Urothelium cell line (cell line): ENCODE measurements around the gene GPR42.
"Not testable (repeated sequence)": the region's sequence is repeated elsewhere in the genome, so short reads cannot be mapped to it uniquely, and the experiment has no call there.

Source experiments
- DNase-seq: peaks from one replicate; pipeline ENCODE4 v3.0.0; 2011; ENCODE audit warnings: low spot score, mixed read lengths
- FAIRE-seq: peaks from 2 replicates; lab custom pipeline; 2011; peaks lifted over from hg19 to GRCh38; lab: Jason Lieb, UNC

GPR42 gene

DNA sequence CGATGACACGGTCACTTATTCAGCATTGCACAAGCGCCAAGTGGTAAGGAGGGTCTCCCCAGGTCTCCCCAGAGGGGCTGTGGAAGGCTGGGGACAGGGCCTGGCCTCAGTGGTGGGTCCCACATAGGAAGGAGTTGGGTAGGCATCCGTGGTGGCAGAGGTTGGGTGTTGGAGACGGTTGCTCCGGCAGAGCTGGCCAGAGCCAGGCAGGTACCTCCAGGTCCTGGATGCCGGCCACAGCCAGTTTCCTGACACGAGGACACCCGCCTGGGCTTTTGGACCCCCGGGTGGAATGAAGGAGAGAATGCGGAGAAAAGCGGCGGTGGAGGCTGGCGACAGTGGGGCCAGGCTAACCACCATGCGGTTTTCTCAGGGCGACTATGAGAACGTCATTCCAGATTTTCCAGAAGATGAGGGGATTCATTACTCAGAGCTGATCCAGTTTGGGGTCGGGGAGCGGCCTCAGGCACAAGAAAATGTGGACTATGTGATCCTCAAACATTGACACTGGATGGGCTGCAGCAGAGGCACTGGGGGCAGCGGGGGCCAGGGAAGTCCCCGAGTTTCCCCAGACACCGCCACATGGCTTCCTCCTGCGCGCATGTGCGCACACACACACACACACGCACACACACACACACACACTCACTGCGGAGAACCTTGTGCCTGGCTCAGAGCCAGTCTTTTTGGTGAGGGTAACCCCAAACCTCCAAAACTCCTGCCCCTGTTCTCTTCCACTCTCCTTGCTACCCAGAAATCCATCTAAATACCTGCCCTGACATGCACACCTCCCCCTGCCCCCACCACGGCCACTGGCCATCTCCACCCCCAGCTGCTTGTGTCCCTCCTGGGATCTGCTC, 24.4 kb upstream of the GPR42 start:
- DNase-seq = no peak
- FAIRE-seq = no peak

DNA sequence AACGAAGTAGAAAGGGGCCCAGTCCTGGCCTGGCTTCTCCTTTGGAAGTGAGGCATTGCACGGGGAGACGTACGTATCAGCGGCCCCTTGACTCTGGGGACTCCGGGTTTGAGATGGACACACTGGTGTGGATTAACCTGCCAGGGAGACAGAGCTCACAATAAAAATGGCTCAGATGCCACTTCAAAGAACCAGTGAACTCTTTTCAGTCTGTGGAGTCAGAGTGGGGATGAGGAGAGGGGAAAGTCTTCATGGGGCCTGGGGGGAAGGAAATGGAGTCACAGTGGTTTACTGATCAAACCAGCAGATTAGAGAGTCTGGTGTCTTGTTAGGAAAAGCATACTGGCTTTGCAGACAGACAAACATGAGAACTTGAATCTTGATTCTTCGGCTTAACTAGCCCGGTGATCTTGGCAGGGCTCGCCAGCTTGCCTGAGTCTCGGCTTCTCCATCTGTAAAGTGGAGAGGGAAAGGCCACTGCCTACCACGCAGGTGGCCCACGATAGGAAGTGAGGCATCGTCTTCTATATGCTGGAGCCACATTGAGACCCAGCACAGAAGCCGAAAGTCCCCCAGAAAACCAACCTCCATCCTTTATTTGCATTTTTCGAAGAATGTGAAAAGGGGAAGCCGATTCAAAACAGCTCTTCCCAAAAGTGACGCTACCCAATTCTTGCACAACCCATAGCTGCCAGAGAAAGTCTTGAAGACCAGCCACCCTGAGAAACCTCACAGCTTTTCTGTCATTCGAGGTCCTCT, 23.5 kb upstream of the GPR42 start, which contains the start of gene FFAR1:
Gene FFAR1, plus strand, starts transcription at position 732 of the 759 bp plus-strand sequence. CDS start 3,650 bp downstream, outside the sequence.
- DNase-seq = no peak
- FAIRE-seq = no peak

DNA sequence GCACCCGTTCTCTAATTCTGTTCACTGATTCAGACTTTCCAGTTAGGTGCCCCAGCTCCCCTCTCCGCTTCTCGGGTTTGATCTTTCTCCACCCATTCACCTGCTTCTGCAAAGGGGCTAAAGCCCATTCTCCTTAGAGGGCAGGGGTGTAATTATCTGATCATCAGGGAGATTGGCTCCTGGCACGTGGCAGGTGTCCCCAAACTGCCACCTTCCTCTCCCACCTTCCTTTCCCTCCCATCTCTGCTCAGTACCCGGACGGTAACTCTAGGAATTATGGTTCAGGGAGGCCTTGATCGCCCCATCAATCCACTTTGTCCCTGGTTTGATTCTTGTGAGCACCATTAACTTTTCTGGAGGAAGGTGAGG, 23.0 kb upstream of the GPR42 start:
- FAIRE-seq (no peak), DNase-seq (no peak)

DNA sequence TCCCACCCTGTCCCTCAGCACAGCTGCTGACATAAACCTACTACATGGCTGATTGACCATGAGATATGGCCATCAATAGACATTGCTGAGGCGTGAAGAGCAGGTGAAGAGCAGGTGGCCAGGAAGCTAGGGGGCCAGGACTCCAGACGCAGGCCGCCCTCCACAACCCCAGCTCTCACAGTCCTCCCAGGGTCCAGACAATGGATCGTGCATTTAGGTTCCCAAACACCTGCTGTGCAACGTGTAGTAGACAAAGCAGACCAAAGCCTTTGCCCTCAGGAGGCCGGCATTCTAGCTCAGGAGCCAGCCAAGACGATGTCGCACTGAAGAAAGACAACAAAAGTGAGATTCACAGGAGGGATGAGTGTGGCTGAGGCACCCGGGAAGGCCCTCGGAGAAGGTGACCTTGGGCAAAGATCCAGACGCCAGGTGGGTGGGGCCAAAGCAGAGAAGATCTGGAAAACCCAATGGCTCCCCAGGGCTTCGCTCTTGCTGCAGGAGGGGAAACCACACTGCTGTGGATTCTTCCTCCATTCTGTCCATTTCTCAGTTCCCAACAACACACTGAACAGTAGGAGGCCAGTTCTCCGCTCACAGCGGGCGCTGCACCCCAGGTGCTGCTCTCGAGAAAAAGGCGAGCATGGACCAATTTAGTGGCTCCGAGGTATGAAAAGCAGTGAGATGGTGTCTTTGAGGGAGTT, 21.8 kb upstream of the GPR42 start:
- DNase-seq (no peak), FAIRE-seq (no peak)

DNA sequence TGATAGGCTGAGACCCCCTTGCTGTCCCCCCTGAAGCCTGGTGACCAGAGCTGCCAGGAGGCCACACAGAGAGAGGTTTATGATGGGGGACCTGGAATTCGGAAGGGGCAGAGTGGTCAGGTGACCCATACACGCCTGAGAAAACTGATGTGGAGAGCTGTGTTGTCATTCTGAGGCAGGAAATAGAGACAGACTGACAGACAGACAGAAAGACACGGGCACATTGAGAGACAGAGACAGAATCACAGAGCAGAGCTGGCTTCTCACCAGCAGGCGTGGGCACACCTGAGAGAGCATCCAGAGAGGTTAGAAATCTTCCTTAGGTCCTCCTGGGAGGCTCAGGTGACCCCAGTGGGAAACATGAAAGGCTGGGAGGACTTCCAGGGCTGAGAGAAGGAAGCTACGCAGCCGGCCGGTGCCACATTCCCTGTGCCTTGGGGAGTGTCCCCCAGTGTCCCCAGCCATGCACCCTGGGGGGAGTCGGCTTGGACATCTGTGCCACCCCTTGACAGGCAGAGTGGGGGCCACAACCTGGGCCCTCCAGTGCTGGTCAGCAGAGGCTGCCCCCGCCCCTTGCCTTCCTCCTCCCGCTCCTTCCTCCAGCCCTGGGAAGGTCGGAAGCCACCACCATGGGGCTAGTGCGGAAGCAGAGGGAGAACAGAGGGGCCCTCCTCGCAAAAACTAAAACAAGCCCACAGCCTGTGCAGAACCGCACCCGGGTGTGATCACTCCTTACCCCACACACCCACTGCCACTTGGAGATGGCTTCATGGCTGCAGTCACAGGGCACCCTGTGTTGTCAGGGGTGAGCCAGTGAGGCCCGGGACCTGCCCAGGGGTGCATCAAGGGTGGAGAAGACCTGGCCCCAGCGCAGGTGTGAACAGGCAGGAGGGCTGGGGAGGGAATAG, 21.0 kb upstream of the GPR42 start:
- FAIRE-seq = peak; percentile 9
- no peak for DNase-seq

DNA sequence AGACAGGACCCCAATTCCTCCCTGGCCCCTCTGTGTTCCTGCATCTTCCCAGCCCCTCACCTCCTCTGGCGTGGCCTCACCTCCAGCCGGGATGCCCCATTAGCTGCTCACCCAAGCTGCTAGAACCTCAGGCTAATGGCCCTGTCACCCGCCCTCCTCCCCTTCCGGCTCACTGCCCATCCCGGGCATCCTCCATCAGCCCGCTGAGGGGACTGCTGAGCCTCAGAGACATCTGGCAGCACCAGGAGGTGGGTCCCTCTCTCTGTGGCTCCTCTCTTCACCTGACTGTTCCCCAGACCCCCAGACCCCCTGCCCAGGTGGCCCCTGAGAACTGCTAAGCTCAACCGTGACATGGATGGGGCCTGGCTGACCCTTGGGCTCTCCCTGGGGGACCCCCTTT, 20.3 kb upstream of the GPR42 start:
- no peak for FAIRE-seq

DNA sequence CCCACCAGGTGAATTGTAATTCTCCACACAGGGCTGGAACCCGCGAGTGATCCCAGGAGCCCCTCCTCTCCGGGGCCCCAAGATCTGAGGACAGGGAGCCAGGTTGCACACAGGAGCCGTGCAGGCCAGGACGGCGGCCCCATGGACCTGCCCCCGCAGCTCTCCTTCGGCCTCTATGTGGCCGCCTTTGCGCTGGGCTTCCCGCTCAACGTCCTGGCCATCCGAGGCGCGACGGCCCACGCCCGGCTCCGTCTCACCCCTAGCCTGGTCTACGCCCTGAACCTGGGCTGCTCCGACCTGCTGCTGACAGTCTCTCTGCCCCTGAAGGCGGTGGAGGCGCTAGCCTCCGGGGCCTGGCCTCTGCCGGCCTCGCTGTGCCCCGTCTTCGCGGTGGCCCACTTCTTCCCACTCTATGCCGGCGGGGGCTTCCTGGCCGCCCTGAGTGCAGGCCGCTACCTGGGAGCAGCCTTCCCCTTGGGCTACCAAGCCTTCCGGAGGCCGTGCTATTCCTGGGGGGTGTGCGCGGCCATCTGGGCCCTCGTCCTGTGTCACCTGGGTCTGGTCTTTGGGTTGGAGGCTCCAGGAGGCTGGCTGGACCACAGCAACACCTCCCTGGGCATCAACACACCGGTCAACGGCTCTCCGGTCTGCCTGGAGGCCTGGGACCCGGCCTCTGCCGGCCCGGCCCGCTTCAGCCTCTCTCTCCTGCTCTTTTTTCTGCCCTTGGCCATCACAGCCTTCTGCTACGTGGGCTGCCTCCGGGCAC, 19.3 kb upstream of the GPR42 start:
- FAIRE-seq (no peak), DNase-seq (no peak)

More for the DNA sequence above, 20.3 kb upstream of the GPR42 start:
- DNase-seq = no peak

DNA sequence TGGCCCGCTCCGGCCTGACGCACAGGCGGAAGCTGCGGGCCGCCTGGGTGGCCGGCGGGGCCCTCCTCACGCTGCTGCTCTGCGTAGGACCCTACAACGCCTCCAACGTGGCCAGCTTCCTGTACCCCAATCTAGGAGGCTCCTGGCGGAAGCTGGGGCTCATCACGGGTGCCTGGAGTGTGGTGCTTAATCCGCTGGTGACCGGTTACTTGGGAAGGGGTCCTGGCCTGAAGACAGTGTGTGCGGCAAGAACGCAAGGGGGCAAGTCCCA, 18.8 kb upstream of the GPR42 start:
- FAIRE-seq (no peak), DNase-seq (no peak)

DNA sequence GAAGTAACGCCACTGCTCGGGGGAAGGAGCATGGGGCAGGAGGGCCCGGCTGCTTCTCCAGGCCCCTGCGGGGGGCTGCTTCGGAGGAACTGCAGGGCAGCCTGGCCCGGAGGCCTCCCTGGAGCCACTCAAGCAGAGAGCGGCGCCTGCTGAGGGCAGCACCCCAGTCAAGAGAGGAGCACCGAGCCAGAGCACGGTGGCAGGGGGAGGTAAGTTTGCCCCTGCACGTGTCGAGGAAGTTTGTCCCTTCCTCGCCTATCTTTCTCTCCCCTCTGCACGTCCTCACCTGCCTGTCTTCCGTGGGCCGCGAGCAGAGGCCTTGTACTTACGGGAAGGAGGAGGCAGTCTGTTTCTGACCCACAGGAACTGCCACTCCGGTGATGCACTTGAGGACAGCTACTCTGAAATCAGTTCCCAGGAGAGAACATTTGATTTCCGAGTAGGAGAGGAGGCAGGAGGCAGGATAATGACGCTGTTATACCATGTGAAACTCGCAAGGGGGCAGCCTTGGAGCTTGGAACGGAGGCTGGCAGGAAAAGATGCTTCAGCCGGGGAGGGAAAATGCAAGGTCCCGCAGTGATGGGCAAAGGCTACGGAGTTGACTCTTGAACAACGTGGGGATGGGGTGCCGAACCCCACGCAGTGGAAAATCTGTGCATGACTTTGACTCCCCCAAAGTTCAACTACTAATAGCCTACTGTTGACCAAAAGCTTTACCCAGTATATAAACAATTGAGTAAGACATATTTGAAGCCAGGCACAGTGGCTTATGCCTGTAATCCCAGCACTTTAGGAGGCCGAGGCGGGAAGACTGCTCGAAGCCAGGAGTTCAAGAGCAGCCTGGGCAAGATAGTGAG, 18.2 kb upstream of the GPR42 start:
- peak; percentile 75 for FAIRE-seq
- peak; percentile 89 for DNase-seq

DNA sequence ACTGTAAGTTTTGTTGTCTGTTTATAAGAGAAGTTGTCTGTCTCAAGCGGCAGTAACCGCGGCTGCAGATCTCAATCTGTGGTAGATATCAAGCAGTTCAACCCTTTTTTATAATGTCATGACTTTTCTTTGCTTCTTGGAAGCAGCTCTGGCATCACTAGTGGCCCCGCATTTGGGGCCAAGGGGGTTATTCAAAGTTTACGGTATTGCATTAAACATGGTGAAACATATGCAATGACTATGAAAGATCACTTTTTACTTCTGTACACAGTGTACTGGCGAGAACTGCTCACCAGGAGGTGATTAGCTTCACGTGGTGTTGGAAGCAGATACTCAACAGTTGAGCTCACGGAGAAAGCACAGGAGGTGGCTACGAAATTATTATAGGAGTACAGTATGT, 17.2 kb upstream of the GPR42 start:
- FAIRE-seq (no peak), DNase-seq (no peak)

DNA sequence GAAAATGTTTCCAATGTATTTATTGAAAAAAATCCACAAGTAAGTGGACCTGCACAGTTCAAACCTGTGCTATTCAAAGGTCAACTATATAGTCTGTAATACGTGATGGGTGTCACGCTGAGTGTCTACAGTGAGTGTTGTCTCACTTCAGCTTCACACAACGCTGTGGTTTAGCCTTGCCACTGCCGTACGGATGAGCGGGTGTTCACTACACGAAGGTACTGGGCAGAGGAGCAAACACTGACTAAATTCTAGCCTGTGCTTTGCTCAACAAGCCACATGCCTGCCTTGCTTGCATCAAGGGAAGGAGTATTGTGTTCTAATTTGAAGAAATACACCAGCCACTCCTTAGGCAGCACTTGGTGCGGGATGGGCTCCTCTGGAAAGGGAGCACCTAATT, 16.0 kb upstream of the GPR42 start:
- FAIRE-seq (no peak), DNase-seq (no peak)

DNA sequence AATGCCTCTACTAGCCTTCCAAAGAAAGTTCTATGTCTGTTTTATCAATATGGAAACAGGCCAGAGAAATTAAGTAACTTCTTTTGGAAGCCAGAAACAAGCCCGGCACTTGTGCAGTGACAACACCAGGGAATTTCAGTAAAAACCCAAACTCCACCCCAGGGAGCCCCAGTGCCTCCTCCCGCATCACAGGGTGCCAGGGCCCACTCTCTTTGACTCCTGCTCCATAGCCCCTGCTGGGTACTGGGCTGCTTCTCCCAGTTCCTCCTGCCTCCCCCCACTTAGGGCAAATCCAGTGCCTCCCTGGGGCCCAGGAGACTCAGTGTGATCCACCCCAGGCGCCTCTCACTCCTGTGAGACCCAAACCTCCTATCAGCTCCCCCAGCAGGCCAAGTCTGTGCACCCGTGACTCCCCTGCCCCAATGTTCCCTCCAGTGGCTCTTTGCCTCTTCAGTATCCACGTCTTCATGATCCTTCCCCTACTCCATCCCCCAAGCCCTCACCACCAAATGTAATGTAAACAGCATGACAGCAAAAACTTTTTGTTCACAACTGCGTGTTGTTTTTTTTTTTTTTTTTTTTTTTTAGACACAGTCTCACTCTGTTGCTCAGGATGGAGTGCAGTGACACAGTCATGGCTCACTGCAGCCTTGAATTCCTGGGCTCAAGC, 14.9 kb upstream of the GPR42 start:
- no peak for DNase-seq
- FAIRE-seq = no peak

DNA sequence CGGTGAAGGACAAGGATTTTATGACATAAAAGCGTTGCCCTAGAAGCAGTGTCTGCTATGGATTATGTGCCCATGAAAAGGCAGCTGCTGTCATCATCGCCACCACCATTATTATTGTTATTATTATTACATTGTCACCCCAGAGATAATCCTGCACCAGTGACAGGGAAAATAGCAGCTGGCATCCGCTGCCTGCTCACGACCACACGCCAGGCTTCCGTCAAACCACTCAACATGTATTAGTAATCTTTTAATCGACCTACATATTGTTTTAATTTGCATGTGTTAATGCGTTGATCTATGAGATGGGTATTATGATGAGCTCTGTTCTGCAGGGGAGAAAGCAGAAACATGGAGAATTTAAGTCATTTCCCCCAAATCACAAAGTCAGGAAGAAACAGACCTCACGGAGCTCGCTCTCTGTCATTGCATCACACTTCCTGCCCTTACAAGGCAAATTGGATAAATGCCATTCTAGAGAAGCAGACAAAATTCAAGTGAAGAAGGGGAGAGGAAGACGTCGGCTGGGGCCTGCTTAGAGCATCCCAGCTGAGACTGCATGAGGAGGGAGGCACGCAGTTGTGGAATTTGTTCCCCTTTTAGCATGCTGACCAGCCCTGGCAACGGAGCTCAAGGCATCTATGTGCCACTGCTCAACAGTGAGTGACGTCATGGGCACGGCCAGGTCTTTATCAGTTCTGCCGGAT, 12.8 kb upstream of the GPR42 start, which contains the start of gene FFAR3:
Gene FFAR3, plus strand, starts transcription at position 594 of the 707 bp plus-strand sequence. CDS start 431 bp downstream, outside the sequence.
- FAIRE-seq (no peak), DNase-seq (no peak)

DNA sequence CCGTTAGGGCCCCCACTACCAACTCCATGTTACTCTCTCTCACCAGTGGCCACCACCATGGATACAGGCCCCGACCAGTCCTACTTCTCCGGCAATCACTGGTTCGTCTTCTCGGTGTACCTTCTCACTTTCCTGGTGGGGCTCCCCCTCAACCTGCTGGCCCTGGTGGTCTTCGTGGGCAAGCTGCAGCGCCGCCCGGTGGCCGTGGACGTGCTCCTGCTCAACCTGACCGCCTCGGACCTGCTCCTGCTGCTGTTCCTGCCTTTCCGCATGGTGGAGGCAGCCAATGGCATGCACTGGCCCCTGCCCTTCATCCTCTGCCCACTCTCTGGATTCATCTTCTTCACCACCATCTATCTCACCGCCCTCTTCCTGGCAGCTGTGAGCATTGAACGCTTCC, 12.0 kb upstream of the GPR42 start:
- not testable (repeated sequence) for DNase-seq
- FAIRE-seq = peak; percentile 53

DNA sequence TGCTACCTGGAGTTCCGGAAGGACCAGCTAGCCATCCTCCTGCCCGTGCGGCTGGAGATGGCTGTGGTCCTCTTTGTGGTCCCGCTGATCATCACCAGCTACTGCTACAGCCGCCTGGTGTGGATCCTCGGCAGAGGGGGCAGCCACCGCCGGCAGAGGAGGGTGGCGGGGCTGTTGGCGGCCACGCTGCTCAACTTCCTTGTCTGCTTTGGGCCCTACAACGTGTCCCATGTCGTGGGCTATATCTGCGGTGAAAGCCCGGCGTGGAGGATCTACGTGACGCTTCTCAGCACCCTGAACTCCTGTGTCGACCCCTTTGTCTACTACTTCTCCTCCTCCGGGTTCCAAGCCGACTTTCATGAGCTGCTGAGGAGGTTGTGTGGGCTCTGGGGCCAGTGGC, 11.5 kb upstream of the GPR42 start:
- FAIRE-seq, DNase-seq: not testable (repeated sequence)

DNA sequence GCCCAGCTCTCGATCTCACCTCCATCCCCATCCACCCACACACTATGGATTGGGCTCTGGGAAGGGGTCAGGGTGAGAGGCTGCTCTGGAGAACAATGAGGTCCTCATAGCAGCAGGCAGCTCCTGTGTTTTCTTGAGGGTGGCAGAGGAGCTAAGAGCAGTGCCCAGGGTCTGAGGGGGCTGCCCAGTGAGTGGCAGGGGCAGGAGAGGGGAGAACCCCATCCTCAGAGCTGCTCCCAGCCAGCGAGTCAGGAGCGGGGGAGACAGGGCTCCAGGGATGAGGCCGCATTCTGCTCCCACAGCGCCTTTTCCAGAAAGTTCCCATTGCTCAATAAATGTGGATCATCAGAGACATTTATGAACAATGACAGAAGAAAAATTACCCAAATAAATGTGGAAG, 10.8 kb upstream of the GPR42 start:
- DNase-seq, FAIRE-seq: not testable (repeated sequence)

DNA sequence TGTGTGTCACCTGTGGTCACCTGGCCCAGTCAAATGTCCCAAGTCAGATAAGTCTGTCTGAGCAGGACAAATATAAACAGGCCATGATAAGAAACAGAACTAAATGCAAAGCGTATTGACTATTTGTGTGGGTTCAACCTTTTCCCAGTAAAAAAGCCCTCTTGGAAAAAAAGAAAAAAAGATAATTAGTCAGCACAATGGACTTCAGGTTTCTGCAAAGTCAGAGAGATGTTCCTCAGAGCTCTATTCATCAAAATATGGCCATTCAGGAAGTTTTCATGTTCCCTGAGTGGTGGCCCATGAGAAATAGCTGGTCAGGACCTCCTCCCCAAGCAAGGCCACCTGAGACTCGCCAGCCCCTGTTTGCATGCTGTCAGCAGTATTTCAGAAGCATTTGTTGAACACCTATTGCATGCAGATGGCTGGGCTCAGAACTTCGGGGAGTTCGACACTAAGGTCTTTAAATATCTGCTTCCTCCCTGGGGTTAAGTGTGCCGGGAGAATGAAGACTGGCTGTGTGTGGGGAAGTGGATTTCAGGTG, 9.9 kb upstream of the GPR42 start:
- no peak for FAIRE-seq
- DNase-seq = no peak
